Prostate gland (tissue), 2 donors: ENCODE results near the gene EDARADD.

Experiments used
- POLR2A ChIP-seq: fragments of 450-650 bp; IDR thresholded peaks from one replicate; pipeline ENCODE4 v1.6.1; 2016; ENCODE audit warnings: antibody characterized with exemption, mild to moderate bottlenecking
- TF ChIP-seq, protein P1 (sequence below), 4 experiments: fragments of 200-600 bp in 2 of 4; fragments of 450-650 bp in 2 of 4; sonication (generic) in 2 of 4; IDR thresholded peaks; 1 replicate in 3 of 4; 2 replicates in 1 of 4; pipeline ENCODE4 v1.5.1; 2016 to 2019; ENCODE audit warnings: antibody characterized with exemption in 4 of 4, mild to moderate bottlenecking in 2 of 4, moderate library complexity in 2 of 4

GRCh38 chr1:236520445-236521005, 126.4 kb downstream of the EDARADD start:
- no peak for TF ChIP-seq POLR2A
- TF ChIP-seq, protein P1, sequence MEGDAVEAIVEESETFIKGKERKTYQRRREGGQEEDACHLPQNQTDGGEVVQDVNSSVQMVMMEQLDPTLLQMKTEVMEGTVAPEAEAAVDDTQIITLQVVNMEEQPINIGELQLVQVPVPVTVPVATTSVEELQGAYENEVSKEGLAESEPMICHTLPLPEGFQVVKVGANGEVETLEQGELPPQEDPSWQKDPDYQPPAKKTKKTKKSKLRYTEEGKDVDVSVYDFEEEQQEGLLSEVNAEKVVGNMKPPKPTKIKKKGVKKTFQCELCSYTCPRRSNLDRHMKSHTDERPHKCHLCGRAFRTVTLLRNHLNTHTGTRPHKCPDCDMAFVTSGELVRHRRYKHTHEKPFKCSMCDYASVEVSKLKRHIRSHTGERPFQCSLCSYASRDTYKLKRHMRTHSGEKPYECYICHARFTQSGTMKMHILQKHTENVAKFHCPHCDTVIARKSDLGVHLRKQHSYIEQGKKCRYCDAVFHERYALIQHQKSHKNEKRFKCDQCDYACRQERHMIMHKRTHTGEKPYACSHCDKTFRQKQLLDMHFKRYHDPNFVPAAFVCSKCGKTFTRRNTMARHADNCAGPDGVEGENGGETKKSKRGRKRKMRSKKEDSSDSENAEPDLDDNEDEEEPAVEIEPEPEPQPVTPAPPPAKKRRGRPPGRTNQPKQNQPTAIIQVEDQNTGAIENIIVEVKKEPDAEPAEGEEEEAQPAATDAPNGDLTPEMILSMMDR (IDR thresholded peaks at IDR 0.05), result no peak
